HEK293T (cell line): Measurements from ENCODE around the gene CYP4F2.

Experiments used
- BHLHE40 ChIP-seq: fragments of 450-650 bp; IDR thresholded peaks from 2 replicates; pipeline ENCODE4 v1.6.1; 2016; ENCODE audit warnings: mild to moderate bottlenecking, moderate library complexity, borderline replicate concordance
- CTBP1 ChIP-seq: fragments of 450-650 bp; IDR thresholded peaks from 2 replicates; pipeline ENCODE4 v1.6.1; 2016; ENCODE audit warnings: borderline replicate concordance
- ELF4 ChIP-seq: fragments of 450-650 bp; IDR thresholded peaks from 2 replicates; pipeline ENCODE4 v1.6.1; 2017; ENCODE audit warnings: antibody characterized with exemption
- FOXA1 ChIP-seq: fragments of 450-650 bp; IDR thresholded peaks from 2 replicates; pipeline ENCODE4 v1.6.1; 2016; ENCODE audit warnings: mild to moderate bottlenecking
- FOXK2 ChIP-seq: fragments of 450-650 bp; IDR thresholded peaks from 2 replicates; pipeline ENCODE4 v1.6.1; 2016; ENCODE audit warnings: mild to moderate bottlenecking
- FOXM1 ChIP-seq: fragments of 450-650 bp; IDR thresholded peaks from 2 replicates; pipeline ENCODE4 v1.6.1; 2017; ENCODE audit warnings: mild to moderate bottlenecking, borderline replicate concordance
- HDGF ChIP-seq: fragments of 450-650 bp; IDR thresholded peaks from 2 replicates; pipeline ENCODE4 v1.6.1; 2017; ENCODE audit warnings: antibody characterized with exemption, borderline replicate concordance
- LEF1 ChIP-seq: fragments of 450-650 bp; IDR thresholded peaks from 2 replicates; pipeline ENCODE4 v1.6.1; 2017; ENCODE audit warnings: mild to moderate bottlenecking, borderline replicate concordance
- NFRKB ChIP-seq: fragments of 450-650 bp; IDR thresholded peaks from 2 replicates; pipeline ENCODE4 v1.6.1; 2016; ENCODE audit warnings: mild to moderate bottlenecking, moderate library complexity
- SP1 ChIP-seq: fragments of 450-650 bp; IDR thresholded peaks from 2 replicates; pipeline ENCODE4 v1.6.1; 2017
- SUZ12 ChIP-seq: fragments of 450-650 bp; IDR thresholded peaks from 2 replicates; pipeline ENCODE4 v1.6.1; 2016; ENCODE audit warnings: mild to moderate bottlenecking
- TARDBP ChIP-seq: fragments of 450-650 bp; IDR thresholded peaks from 2 replicates; pipeline ENCODE4 v1.6.1; 2016
- ZNF384 ChIP-seq: fragments of 450-650 bp; IDR thresholded peaks from 2 replicates; pipeline ENCODE4 v1.6.1; 2016
- TF ChIP-seq, protein P1 (sequence below): fragments of 450-650 bp; IDR thresholded peaks from 2 replicates; pipeline ENCODE4 v1.6.1; 2016

- TF ChIP-seq, protein P1, sequence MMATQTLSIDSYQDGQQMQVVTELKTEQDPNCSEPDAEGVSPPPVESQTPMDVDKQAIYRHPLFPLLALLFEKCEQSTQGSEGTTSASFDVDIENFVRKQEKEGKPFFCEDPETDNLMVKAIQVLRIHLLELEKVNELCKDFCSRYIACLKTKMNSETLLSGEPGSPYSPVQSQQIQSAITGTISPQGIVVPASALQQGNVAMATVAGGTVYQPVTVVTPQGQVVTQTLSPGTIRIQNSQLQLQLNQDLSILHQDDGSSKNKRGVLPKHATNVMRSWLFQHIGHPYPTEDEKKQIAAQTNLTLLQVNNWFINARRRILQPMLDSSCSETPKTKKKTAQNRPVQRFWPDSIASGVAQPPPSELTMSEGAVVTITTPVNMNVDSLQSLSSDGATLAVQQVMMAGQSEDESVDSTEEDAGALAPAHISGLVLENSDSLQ: no peak
- TF ChIP-seq FOXK2 (no peak), LEF1 (no peak), BHLHE40 (no peak), SP1 (no peak), ZNF384 (no peak), FOXA1 (no peak), FOXM1 (no peak), NFRKB (no peak), CTBP1 (no peak), SUZ12 (no peak), ELF4 (no peak), TARDBP (no peak), HDGF (no peak)
Observed at GRCh38 chr19:15869873-15870272, 28.0 kb downstream of the CYP4F2 start.
